ENCODE results near the gene NUP85.
"Not testable (repeated sequence)": the region's sequence is repeated elsewhere in the genome, so short reads cannot be mapped to it uniquely, and the experiment has no call there.

NUP85 gene

DNA sequence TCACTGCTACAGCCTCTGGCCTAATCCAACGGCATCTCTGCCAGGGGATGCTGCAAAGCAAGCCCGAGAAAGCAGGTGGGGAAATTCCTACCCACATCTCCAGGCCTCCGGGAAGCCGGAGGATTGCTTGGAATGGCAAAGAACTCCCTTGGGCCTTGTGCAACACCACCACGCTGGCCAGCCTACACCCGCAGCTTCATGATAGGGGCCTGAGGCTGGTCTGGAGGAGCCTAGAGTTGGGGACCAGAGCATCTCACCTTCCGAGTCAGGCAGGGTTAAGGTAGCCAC lies 35.6 kb downstream of the NUP85 start:
- no peak for DNase-seq (ENCODE audit: low read depth, low spot score)

DNA sequence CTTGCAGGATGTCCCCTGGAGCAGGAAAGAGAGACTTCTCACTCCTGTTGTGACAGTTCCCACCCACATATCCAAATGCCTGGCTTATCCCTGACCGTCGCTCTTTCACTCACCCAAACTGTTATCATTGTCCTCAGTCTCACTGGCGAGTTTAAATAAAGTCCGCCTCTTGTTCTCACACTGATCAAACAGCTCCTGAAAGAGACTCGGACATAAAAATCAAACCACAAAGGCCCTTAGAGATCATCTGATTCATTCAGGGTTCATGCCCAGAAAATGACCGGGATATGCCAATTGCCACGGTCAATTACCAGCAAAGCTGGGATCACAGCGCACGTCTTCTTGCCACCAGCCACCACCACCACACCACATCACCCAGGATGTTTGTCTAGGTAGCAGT lies 36.0 kb downstream of the NUP85 start:
- DNase-seq (ENCODE audit: low read depth, low spot score) = no peak

- DNase-seq (ENCODE audit: low read depth, low spot score) = no peak
Observed at GRCh38 chr17:75241996-75242460, 36.5 kb downstream of the NUP85 start.

- DNase-seq (ENCODE audit: low read depth, low spot score) = no peak
Observed at GRCh38 chr17:75242461-75243042, 37.1 kb downstream of the NUP85 start.

GRCh38 chr17:75244133-75244866 lies 38.8 kb downstream of the NUP85 start:
- DNase-seq (ENCODE audit: low read depth, low spot score) = no peak

DNA sequence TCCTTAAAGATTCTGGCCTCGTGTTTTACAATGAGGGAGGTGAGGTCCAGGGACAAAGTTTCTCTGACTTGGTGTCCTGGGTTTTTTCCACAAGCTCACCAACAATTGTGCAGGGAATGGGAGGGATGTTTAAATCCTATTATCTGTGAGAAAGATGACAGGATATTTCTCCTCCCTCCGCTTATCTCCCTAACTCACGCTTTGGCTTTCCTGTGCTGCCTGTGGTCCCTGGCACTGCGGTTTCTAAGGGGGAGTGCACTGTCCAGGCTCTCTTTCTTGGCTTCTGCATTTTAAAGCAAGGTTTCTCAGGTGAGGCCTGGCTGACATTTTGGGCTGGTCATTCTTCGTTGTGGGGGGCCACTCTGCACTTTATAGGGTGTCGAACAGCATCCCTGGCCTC lies 39.5 kb downstream of the NUP85 start:
- no peak for DNase-seq (ENCODE audit: low read depth, low spot score)

DNA sequence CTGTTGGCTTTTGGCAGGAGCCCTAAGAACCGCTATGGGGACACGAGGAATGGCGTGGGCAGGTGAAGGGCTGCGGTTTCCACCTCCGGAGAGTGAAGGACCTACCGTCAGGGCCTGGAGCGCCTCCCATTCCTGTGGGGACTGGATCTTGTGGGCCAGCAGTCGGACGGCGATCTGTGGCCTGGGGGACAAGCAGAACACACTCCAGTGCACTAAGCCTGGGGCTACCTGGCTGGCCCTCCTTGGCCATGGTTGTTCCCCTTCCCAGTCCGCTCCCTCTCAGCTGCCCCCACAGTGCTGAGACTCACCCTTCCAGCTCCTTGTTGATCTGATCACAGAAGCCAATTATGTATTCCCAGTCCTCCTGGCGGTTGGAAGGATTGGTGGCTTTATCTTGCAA lies 40.9 kb downstream of the NUP85 start:
- DNase-seq (ENCODE audit: low read depth, low spot score) = no peak

DNA sequence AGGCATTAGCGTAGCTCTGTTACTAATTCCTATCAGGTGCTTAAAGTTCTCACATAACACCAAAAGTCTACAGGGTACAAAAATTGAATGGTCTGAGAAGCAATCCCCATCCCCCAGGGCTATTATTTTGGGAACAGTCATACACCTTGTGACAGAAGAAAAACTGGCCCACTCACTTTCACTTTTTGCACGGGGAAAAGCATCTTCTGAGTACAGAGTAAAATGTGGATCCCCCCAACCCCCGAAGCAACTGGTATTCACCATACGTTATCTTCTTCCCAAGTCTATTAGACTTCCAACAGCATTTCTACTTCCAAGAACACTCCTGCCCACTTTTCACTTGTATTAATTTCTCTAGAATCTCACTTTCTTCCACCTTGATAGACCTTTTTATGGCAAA lies 44.1 kb downstream of the NUP85 start:
- DNase-seq (ENCODE audit: low read depth, low spot score) = no peak

DNA sequence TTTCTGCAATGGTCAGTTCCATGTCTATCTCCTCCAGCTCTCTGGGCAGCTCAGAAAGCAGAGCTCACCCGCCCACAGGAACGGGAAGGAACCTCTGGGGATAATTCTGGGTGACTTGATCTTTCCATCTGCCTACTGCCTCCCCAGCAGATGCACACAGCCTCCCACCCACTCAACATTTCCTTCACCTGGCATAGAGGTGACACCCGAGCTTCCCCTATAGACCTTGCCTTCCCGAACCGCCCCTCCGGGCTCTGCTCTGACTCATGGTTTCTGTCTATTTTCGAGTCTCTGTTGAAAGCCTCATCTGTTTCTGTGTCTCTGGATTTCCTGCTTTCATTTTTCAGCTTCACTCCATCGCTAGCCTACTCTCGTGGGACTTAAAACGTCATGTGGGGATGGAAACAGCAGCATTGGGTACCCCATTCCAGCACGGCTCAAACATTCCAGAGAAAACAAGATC lies 44.6 kb downstream of the NUP85 start:
- no peak for DNase-seq (ENCODE audit: low read depth, low spot score)

DNA sequence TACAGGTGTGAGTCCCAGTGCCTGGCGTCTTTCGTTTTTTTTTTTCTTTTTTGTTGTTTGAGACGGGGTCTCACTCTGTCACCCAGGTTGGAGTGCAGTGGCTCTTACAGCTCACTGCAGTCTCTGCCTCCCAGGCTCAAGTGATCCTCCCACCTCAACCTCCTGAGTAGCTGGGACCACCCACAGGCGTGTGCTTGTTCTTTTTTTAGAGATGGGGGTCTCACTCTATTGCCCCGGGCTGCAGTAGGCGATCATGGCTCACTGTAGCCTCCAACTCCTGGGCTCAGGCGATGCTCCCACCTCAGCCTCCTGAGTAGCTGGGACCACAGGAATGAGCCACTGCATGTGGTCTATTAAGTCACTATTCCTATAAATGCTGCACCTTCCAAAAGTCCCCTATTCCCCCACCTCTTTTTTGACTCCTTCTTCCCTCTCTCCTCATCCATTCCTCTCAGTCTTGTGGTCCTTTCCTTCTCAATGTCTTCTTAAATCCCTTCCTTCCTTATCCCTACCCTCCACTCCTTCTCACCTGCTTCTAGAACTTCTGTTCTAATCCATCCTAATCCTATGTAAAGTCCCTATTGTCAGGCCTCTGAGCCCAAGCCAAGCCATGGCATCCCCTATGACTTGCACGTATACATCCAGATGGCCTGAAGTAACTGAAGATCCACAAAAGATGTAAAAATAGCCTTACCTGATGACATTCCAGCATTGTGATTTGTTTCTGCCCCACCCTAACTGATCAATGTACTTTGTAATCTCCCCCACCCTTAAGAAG lies 46.7 kb downstream of the NUP85 start:
- no peak for DNase-seq (ENCODE audit: low read depth, low spot score)

DNA sequence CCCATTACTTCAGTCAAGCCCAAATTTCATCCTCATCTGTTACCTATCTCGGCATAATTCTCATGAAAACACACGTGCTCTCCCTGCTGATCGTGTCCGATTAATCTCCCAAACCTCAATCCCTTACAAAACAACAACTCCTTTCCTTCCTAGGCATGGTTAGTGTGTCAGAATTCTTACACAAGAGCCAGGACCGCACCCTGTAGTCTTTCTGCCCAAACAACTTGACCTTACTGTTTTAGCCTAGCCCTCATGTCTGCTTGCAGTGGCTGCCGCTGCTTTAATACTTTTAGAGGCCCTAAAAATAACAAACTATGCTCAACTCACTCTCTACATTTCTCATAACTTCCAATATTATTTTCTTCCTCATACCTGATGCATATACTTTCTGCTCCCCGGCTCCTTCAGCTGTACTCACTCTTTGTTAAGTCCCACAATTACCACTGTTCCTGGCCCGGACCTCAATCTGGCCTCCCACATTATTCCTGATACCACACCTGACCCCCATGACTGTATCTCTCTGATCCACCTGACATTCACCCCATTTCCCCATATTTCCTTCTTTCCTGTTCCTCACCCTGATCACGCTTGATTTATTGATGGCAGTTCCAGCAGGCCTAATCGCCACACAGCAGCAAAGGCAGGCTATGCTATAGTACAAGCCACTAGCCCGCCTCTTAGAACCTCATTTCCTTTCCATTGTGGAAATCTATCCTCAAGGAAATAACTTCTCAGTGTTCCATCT lies 50.6 kb downstream of the NUP85 start:
- not testable (repeated sequence) for DNase-seq (ENCODE audit: low read depth, low spot score)

- not testable (repeated sequence) for DNase-seq (ENCODE audit: low read depth, low spot score)
Observed at GRCh38 chr17:75257228-75257627, 51.7 kb downstream of the NUP85 start.

DNA sequence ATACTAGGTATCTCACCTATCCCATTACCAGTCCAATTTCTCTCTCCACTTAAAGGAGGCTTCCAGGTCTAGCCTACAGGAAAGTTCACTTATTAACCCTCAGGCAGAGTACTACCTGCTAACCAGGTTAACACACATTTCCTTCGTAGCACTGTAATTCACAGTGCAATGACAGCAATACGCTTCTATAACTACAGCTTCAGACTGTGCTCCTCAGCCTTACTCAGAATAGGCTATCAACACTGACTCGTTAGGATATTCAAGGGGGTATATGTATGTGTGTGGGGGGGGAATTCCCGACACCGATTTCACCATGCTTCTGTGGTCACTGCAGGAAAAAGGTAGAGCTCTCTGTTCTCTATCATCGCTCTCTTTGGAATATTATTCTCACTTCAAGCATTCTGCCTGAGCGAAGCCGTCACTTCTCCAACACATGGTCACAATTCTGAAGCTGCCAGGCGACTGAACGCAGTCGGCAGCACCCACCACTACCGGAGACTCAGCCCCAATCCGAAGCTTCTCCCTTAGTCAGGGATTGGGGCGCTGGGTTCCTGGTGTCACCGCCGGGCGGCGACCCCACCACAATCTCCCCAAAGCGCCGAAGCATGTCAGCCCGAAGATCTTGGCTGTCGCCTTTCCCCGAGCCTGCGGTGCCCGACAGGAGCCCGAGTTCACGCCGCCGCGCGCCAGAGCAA lies 55.3 kb downstream of the NUP85 start:
- DNase-seq (ENCODE audit: low read depth, low spot score) = no peak

GRCh38 chr17:75261336-75262111 lies 56.0 kb downstream of the NUP85 start, which contains the start of the genes GGA3 and MRPS7:
GGA3 (minus strand) TSS chr17:75261606; CDS start chr17:75261587, 19 bp downstream.
MRPS7 (plus strand) TSS chr17:75261879; CDS start chr17:75261901, 22 bp downstream.
- peak; percentile 84 for DNase-seq (ENCODE audit: low read depth, low spot score)

- DNase-seq (ENCODE audit: low read depth, low spot score) = peak; percentile 32
Observed at GRCh38 chr17:75262112-75262606, 56.7 kb downstream of the NUP85 start.

DNA sequence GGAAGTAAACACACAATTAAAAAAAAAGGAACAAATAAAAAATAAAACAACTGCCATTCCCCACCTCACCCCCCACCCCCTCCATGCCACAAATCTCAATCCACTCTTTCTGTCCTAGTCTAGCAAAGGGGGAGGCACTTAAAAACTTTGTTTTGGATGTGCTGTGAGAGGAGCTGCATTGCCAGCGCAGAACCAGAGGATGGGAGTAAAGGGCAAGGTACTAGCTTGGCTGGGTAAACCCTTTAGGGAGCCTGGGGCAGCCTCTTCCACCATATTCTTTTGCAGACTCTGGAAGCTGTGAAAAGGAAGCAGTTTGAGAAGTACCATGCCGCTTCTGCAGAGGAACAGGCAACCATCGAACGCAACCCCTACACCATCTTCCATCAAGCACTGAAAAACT lies 57.6 kb downstream of the NUP85 start:
- DNase-seq (ENCODE audit: low read depth, low spot score) = no peak

GRCh38 chr17:75265614-75266315 lies 60.3 kb downstream of the NUP85 start:
- DNase-seq (ENCODE audit: low read depth, low spot score) = no peak

DNA sequence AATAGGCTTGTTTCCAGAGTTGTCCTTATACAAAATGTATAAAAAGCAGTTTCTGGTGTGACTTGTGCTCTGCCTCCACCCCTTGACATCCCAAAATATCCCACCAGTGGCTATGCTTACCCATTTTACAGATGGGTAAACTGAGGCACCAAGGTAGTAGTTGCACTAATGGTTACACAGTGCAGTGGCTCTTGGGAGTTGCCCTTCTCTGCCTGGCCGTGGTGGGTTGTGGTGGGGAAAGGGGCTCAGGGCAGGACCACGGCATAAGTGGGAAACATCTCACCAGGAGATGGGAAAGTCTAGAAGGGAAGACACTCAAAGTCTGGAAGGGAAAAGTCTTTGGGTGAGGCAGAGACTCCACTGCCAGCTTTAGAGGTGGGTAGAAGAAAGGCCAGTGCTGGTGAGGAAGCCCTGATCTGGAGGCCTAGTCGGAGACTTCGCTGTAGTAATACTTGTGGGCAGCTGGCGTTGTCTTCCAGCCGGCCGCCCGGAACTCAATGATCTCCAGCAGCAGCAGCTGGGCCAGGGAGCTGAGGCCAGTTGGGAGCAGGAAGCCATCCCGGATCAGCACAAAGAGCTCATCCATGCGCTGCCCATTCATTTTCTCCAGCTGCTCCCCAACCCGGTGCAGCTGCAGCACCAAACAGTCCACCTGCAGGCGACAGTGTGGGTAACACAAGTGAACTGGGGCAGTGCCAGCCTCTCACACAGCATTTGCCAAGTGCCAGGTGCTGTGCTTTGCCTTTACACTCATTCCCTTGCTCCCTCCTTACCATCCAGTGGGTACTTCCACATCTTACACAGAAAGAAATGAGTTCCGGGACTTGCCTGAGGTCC lies 61.1 kb downstream of the NUP85 start:
- no peak for DNase-seq (ENCODE audit: low read depth, low spot score)

- DNase-seq (ENCODE audit: low read depth, low spot score) = no peak
Observed at GRCh38 chr17:75267153-75267410, 61.6 kb downstream of the NUP85 start.

Data from brain pericyte (primary cell).